Immature natural killer cell (primary cell): ENCODE results near the gene GON4L. TPM values are rescaled to one million over a fixed set of nuclear protein-coding genes. Genes with fewer than 3 reads are reported as not detected.
"Not testable (repeated sequence)": the region's sequence is repeated elsewhere in the genome, so short reads cannot be mapped to it uniquely, and the experiment has no call there.

Experiments
- DNase-seq, 3 donors: peaks; one replicate each; pipeline ENCODE4 v3.0.0; 2022; ENCODE audit warnings: mixed read lengths in 1 of 3
- H3K27ac Mint-ChIP-seq, 6 donors: one replicate each; pipeline ENCODE4 v1.8.0; 2020; ENCODE audit warnings: mixed read lengths in 6 of 6, mild to moderate bottlenecking in 5 of 6, inconsistent platforms in 4 of 6, moderate library complexity in 3 of 6
- H3K27me3 Mint-ChIP-seq, 3 donors: one replicate each; pipeline ENCODE4 v1.8.0; 2020 to 2021; ENCODE audit warnings: low read depth in 3 of 3, mild to moderate bottlenecking in 3 of 3, mixed read lengths in 3 of 3, moderate library complexity in 3 of 3, inconsistent platforms in 1 of 3
- H3K36me3 Mint-ChIP-seq, 3 donors: one replicate each; pipeline ENCODE4 v1.8.0; 2020; ENCODE audit warnings: mixed read lengths in 3 of 3, inconsistent platforms in 2 of 3, mild to moderate bottlenecking in 2 of 3
- H3K4me1 Mint-ChIP-seq, 2 donors: one replicate each; pipeline ENCODE4 v1.8.0; 2020; ENCODE audit warnings: inconsistent platforms in 2 of 2, mild to moderate bottlenecking in 2 of 2, mixed read lengths in 2 of 2, moderate library complexity in 1 of 2
- H3K4me3 Mint-ChIP-seq, 5 donors: one replicate each; pipeline ENCODE4 v1.8.0; 2020; ENCODE audit warnings: mild to moderate bottlenecking in 5 of 5, mixed read lengths in 5 of 5, inconsistent platforms in 3 of 5, moderate library complexity in 3 of 5
- H3K9me3 Mint-ChIP-seq, 6 donors: one replicate each; pipeline ENCODE4 v1.8.0; 2020; ENCODE audit warnings: mild to moderate bottlenecking in 6 of 6, mixed read lengths in 6 of 6, inconsistent platforms in 4 of 6, moderate library complexity in 3 of 6
- polyA plus RNA-seq, 3 donors: library from polyadenylated mRNA; unstranded; fragments of 300-500 nt; fragmentation: Illumina TruSeq; gene quantifications; one replicate each; pipeline ENCODE4 v1.2.3, GENCODE V29; 2021

The GON4L gene
- polyA plus RNA-seq, 3 donors from 2014 or later: 9.7 to 41.3 (median 18.6) TPM

DNA sequence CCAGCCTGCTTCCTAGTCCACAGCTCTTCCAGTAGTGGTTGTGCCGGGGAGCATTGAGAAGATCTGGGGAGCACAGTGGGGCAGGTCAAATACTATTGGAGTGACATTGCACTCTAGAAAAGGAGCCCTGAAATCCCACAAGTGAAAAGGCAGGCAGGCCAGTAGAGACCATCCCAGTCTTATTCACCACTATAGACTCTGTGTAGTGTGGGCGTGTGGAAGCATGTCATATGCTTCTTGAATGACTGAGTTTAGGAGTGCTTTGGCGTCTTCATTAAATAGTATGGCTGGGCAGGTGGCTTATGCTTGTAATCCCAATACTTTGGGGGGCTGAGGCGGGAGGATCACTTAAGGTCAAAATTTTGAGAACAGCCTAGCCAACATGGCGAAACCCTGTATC lies 152.6 kb downstream of the GON4L start:
- H3K4me1 Mint-ChIP-seq: peaks cover 15 to 31% of the 10 kb centered on the region in 2 donors
- not testable (repeated sequence) for H3K27ac Mint-ChIP-seq, H3K27me3 Mint-ChIP-seq, H3K36me3 Mint-ChIP-seq, H3K9me3 Mint-ChIP-seq, H3K4me3 Mint-ChIP-seq, DNase-seq

DNA sequence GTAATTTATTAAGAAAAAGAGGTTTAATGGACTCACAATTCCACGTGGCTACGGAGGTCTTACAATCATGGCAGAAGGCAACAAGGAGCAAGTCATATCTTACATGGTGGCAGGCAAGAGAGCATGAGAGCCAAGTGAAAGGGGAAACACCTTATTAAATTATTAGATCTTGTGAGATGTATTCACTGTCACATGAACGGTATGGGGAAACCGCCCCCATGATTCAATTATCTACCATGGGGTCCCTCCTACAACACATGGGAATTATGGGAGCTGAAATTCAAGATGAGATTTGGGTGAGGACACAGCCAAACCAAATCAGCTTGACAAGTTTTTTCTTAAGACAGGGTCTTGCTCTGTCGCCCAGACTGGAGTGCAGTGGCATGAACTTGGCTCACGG lies 153.8 kb downstream of the GON4L start:
- no peak overlapping the region for H3K4me3 Mint-ChIP-seq
- H3K4me1 Mint-ChIP-seq: peaks cover 20 to 40% of the 10 kb centered on the region in 2 donors
- DNase-seq: no peak
- H3K27ac Mint-ChIP-seq: peak overlapping the region in 1 of 6 donors; percentile 60
- peaks cover 0 to 2% (median 2%) of the 10 kb centered on the region in 3 donors for H3K27me3 Mint-ChIP-seq
- H3K36me3 Mint-ChIP-seq: no peaks in the 10 kb centered on the region
- H3K9me3 Mint-ChIP-seq: no peaks in the 10 kb centered on the region

DNA sequence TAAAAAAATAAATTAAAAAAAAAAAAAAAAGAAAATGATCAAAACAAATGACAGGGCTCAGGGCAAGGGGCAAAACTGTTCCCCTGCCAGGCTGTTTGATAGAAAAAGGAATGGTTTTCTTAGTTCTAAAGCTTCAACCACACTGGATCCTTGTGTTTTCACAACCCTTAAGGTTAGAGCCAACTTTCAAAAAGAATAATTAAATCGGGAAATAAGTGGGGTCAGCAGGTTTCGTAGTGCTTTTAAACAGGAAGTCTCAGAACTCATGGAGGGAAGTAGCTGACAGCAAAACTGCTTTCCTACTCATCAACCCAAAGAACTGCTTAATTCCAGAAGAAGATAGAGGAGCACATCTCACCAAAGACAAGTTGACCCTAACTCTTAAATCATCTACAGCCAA lies 155.3 kb downstream of the GON4L start:
- H3K36me3 Mint-ChIP-seq, H3K27ac Mint-ChIP-seq, H3K9me3 Mint-ChIP-seq, H3K27me3 Mint-ChIP-seq, DNase-seq, H3K4me3 Mint-ChIP-seq: not testable (repeated sequence)
- peaks cover 19 to 37% of the 10 kb centered on the region in 2 donors for H3K4me1 Mint-ChIP-seq

Other genes with a start within 250 kb of the GON4L start
- 10 to 100 TPM in 1 of 3 donors, 1 to 10 TPM in 2; 7.5 to 20.0 (median 8.7) TPM for gene MSTO1, start 247.0 kb downstream of the GON4L start, polyA plus RNA-seq
- 10 to 100 TPM; 21.3 to 59.2 (median 23.1) TPM for gene YY1AP1, start 168.4 kb downstream of the GON4L start, polyA plus RNA-seq
- gene DAP3, start 168.1 kb downstream of the GON4L start, polyA plus RNA-seq: 10 to 100 TPM; 75.5 to 88.1 (median 85.1) TPM
- gene SYT11, start 2.4 kb upstream of the GON4L start, polyA plus RNA-seq: 10 to 100 TPM; 28.7 to 40.4 (median 29.8) TPM
- 10 to 100 TPM; 27.1 to 33.5 (median 29.0) TPM for gene RIT1, start 54.1 kb upstream of the GON4L start, polyA plus RNA-seq
- 1 to 10 TPM; 1.0 to 7.0 (median 4.1) TPM for gene KHDC4, start 77.2 kb upstream of the GON4L start, polyA plus RNA-seq
- gene RXFP4, start 84.4 kb upstream of the GON4L start, polyA plus RNA-seq: under 1 TPM in 1 of 3 donors, not detected in 2; 0.78 TPM
- 10 to 100 TPM in 2 of 3 donors, 1 to 10 TPM in 1; 7.2 to 33.5 (median 11.7) TPM for gene ARHGEF2, start 121.3 kb upstream of the GON4L start, polyA plus RNA-seq
- gene SSR2, start 163.7 kb upstream of the GON4L start, polyA plus RNA-seq: 100 to 1,000 TPM; 469 to 608 (median 563) TPM
- 10 to 100 TPM in 1 of 3 donors, 1 to 10 TPM in 2; 5.0 to 10.8 (median 7.6) TPM for gene UBQLN4, start 196.6 kb upstream of the GON4L start, polyA plus RNA-seq
- 100 to 1,000 TPM; 144 to 204 (median 160) TPM for gene LAMTOR2, start 197.6 kb upstream of the GON4L start, polyA plus RNA-seq
- not detected for gene RAB25, start 203.9 kb upstream of the GON4L start, polyA plus RNA-seq
- gene MEX3A, start 225.3 kb upstream of the GON4L start, polyA plus RNA-seq: not detected